Adrenal gland (tissue), 5 donors: ENCODE data around the gene CARD18.

Source experiments
- POLR2A ChIP-seq, 2 donors: fragments of 450-650 bp; IDR thresholded peaks; one replicate each; pipeline ENCODE4 v1.6.1; 2017; ENCODE audit warnings: antibody characterized with exemption in 2 of 2, mild to moderate bottlenecking in 2 of 2, moderate library complexity in 1 of 2
- TF ChIP-seq, protein P1 (sequence below), 6 experiments: fragments of 450-650 bp in 4 of 6; fragments of 200-600 bp in 2 of 6; sonication (generic) in 1 of 6; IDR thresholded peaks; 1 replicate in 5 of 6; 2 replicates in 1 of 6; pipeline versions ENCODE4 v1.5.1 to v1.8.0; 2016 to 2021; ENCODE audit warnings: antibody characterized with exemption in 6 of 6, mild to moderate bottlenecking in 2 of 6, moderate library complexity in 1 of 6
- donor health status: DM: no; HTN: no; CAD: no.

- TF ChIP-seq, protein P1, sequence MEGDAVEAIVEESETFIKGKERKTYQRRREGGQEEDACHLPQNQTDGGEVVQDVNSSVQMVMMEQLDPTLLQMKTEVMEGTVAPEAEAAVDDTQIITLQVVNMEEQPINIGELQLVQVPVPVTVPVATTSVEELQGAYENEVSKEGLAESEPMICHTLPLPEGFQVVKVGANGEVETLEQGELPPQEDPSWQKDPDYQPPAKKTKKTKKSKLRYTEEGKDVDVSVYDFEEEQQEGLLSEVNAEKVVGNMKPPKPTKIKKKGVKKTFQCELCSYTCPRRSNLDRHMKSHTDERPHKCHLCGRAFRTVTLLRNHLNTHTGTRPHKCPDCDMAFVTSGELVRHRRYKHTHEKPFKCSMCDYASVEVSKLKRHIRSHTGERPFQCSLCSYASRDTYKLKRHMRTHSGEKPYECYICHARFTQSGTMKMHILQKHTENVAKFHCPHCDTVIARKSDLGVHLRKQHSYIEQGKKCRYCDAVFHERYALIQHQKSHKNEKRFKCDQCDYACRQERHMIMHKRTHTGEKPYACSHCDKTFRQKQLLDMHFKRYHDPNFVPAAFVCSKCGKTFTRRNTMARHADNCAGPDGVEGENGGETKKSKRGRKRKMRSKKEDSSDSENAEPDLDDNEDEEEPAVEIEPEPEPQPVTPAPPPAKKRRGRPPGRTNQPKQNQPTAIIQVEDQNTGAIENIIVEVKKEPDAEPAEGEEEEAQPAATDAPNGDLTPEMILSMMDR (IDR thresholded peaks at IDR 0.05), result no peak
- no peak for TF ChIP-seq POLR2A (IDR thresholded peaks at IDR 0.05)
These were observed 30.2 kb downstream of the CARD18 start for GRCh38 chr11:105109321-105109720.
